H1 (cell line): ENCODE measurements around the gene PRRX2. TPM values are rescaled to one million over a fixed set of nuclear protein-coding genes. Genes with fewer than 3 reads are reported as not detected.

ENCODE experiments used
- E2F6 ChIP-seq: IDR thresholded peaks from 2 replicates; pipeline ENCODE4 v1.6.1; 2012; ENCODE audit warnings: inconsistent platforms
- FOSL1 ChIP-seq: IDR thresholded peaks from 2 replicates; pipeline ENCODE4 v1.6.1; 2011; ENCODE audit warnings: mild to moderate bottlenecking, low read depth, low read length, moderate library complexity; ENCODE audit not compliant: insufficient read depth
- JUN ChIP-seq: IDR thresholded peaks from 2 replicates; pipeline ENCODE4 v1.6.1; 2011; ENCODE audit warnings: low read depth, mild to moderate bottlenecking, improper control_type of control experiment, low read length
- RBBP5 ChIP-seq: IDR thresholded peaks from 2 replicates; pipeline ENCODE4 v1.7.1; 2012; ENCODE audit warnings: low read depth, mild to moderate bottlenecking, inconsistent platforms, low read length, moderate library complexity, borderline replicate concordance
- RFX5 ChIP-seq: IDR thresholded peaks from 2 replicates; pipeline ENCODE4 v1.6.1; 2011; ENCODE audit warnings: low read depth, low read length, improper control_type of control experiment, borderline replicate concordance
- SIRT6 ChIP-seq: IDR thresholded peaks from one replicate; pipeline ENCODE4 v1.7.1; 2012; ENCODE audit warnings: low read length, inconsistent platforms
- SP4 ChIP-seq: IDR thresholded peaks from 2 replicates; pipeline ENCODE4 v1.6.1; 2012; ENCODE audit warnings: low read length, inconsistent platforms
- polyA plus RNA-seq, 7 experiments: library from polyadenylated mRNA; depleted of rRNA in 3 of 7; stranded (reverse) in 5 of 7; unstranded in 2 of 7; fragments of >200 nt in 5 of 7; fragments of 200-250 nt in 2 of 7; gene quantifications; 1 replicate in 5 of 7; 2 replicates in 1 of 7; 4 replicates in 1 of 7; pipeline versions ENCODE4 v1.2.1 to v1.2.3, GENCODE V29; 2011 to 2013; ENCODE audit warnings: missing spikeins in 2 of 7, mixed read lengths in 2 of 7
- total RNA-seq: library from RNA; stranded (reverse); fragmentation: NEBNext Ultra II Directional; extraction: Animal tissue kit (Norgen Biotek cat#: 25700); gene quantifications from 2 replicates; pipeline ENCODE4 v1.2.1, GENCODE V29; 2021

The PRRX2 gene
- total and polyA plus RNA-seq, 2 of the 8 experiments (the other 6 are each of a cell fraction or from before 2014, with no cell fraction given): 5.8 to 9.2 TPM

- TF ChIP-seq RBBP5 (no peak), RFX5 (no peak), JUN (no peak), FOSL1 (no peak), SP4 (no peak), SIRT6 (no peak), E2F6 (no peak)
Measured at GRCh38 chr9:129637102-129637501, 28.3 kb upstream of the PRRX2 start (continued).
